DOHH2 (cell line): ENCODE measurements around the gene HIBADH.

Experiments
- EZH2phosphoT487 ChIP-seq: fragments of 200-600 bp; sonication (generic); IDR thresholded peaks from 2 replicates; pipeline ENCODE4 v1.6.1; 2017; ENCODE audit warnings: borderline replicate concordance, mild to moderate bottlenecking, antibody characterized with exemption, low read length, moderate library complexity, mixed read lengths
- TF ChIP-seq, protein P1 (sequence below): fragments of 200-600 bp; sonication (generic); IDR thresholded peaks from one replicate; pipeline ENCODE4 v1.5.1; 2014; ENCODE audit warnings: antibody characterized with exemption, mild to moderate bottlenecking, low read depth, low read length; ENCODE audit not compliant: poor library complexity, severe bottlenecking

DNA sequence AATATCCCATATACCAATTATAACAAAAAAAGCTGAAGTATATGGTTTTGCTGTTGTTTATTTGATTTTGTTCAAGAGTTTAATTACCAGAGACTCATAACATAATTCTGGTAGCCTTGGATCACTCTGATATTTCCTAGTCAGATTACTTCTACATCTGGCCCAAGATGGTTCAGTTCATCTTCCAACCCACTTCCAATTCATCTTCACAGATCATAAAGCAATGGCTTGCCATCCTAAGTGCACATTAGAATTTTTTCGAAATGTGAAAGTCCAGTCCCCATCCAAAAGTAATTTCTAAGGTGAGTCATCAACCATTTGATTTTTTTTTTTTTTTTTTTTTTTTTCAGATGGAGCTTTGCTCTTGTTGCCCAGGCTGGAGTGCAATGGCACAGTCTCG, 8.0 kb upstream of the HIBADH start:
- TF ChIP-seq, protein P1, sequence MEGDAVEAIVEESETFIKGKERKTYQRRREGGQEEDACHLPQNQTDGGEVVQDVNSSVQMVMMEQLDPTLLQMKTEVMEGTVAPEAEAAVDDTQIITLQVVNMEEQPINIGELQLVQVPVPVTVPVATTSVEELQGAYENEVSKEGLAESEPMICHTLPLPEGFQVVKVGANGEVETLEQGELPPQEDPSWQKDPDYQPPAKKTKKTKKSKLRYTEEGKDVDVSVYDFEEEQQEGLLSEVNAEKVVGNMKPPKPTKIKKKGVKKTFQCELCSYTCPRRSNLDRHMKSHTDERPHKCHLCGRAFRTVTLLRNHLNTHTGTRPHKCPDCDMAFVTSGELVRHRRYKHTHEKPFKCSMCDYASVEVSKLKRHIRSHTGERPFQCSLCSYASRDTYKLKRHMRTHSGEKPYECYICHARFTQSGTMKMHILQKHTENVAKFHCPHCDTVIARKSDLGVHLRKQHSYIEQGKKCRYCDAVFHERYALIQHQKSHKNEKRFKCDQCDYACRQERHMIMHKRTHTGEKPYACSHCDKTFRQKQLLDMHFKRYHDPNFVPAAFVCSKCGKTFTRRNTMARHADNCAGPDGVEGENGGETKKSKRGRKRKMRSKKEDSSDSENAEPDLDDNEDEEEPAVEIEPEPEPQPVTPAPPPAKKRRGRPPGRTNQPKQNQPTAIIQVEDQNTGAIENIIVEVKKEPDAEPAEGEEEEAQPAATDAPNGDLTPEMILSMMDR: no peak
- no peak for TF ChIP-seq EZH2phosphoT487
